NCI-H146 (cell line): ENCODE data around the gene PAGR1.
A peak's percentile ranks its signal among the peaks of the same experiment; 100 is the strongest.
"Not testable (repeated sequence)": the region's sequence is repeated elsewhere in the genome, so short reads cannot be mapped to it uniquely, and the experiment has no call there.

Experiments
- DNase-seq: peaks from one replicate; lab custom pipeline; 2025; lab: John Stamatoyannopoulos, UW

PAGR1 gene

GRCh38 chr16:29791845-29792807 is 23.8 kb upstream of the PAGR1 start:
- no peak for DNase-seq

- not testable (repeated sequence) for DNase-seq
Measured at GRCh38 chr16:29793153-29793552, 22.8 kb upstream of the PAGR1 start.

- no peak for DNase-seq
Measured at GRCh38 chr16:29794231-29794710, 21.7 kb upstream of the PAGR1 start.

DNA sequence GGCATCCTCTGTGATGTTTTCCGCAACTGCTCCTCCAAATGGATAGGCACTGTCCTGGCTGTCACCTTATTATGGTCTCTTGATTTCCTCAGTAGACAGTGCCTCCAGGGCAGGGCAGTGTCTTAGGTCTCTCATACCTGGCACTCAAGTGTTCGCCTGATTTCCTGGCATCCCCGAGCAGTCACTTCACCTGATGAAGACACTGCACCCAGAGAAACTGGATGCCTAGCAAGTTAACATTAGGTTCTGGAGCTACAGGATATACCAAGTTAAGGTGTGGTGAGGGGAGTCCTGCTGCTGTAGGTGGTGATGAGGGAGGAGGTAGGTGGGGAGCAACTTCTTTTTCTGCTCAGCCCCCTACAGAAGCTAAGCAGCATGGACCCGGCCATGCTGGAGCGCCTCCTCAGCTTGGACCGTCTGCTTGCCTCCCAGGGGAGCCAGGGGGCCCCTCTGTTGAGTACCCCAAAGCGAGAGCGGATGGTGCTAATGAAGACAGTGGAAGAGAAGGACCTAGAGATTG is 13.5 kb upstream of the PAGR1 start:
- no peak for DNase-seq

DNA sequence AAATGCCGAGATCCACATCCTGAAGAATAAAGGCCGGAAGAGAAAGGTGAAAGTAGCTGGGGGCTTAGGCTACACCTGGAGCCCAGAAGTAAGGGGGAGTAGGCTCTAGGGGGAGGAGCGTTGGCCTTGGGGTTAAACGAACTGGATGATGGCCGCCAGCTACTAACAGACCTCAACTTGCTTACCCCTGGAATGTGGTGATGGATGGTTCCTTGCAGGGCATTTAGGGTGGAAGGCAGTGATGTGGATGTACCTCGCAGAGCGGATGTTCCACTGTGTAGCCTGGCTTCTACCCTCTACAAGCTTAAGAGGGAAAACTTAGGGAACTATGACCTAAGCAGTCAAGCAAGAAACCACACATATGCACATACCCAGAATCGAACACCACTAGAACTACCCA is 11.9 kb upstream of the PAGR1 start:
- no peak for DNase-seq

DNA sequence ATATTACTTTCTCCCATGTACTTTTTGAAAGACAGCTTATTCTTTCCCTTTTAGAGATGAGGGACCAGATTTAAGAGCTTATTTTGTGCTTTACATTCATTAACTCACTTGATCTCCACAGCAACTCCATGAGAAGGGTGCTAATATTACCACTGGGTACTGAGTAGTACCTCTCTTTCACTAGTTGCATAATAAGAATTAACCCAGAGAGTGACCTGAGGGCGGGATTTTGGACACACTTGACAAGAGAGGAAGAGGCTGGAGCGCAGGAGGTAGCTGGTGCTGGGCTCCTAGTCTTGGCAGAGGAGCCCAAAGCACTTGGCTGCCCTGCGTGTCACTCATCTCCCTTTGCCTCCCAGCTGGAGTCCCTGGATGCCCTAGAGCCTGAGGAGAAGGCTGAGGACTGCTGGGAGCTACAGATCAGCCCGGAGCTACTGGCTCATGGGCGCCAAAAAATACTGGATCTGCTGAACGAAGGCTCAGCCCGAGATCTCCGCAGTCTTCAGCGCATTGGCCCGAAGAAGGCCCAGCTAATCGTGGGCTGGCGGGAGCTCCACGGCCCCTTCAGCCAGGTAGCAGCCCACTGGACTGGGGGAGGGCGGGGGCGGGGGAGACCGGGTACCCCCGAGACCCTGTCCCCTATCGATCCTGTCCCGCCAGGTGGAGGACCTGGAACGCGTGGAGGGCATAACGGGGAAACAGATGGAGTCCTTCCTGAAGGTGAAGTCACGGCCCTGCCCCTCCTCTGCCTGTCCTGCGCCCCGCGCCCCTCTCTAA is 11.3 kb upstream of the PAGR1 start:
- DNase-seq: peak; percentile 77

GRCh38 chr16:29805232-29806098 is 10.5 kb upstream of the PAGR1 start:
- peak; percentile 100 for DNase-seq

DNA sequence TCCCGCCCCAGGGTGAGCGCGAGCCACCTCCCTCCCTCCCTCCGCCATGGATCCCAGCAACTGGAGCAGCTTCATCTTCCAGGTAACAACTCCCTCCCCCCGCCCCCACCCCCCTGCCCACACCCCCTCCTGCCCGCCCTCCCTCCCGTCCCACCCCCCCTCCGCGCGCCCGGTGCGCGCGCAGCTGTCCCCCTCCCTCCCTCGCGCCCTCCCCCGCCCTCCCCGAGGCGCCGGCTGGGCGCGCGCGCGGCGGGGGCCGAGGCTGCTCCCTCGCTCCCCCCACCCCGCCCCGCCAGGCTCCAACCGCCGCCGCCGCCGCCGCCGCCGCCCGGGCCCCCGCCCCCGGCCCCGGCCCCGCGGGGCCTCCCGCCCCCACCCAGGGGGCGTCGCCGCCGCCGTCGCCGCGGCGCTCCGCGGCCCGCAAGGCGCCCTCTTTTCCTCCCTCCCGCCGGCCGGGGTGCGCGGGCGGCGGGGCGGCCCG is 9.8 kb upstream of the PAGR1 start, which contains the start of gene MAZ:
Gene MAZ (plus strand): TSS at position 431 of the 481 bp plus-strand sequence. CDS start 173 bp downstream, outside the sequence.
- no peak for DNase-seq

- DNase-seq: peak; percentile 99
Measured at GRCh38 chr16:29806641-29807425, 9.1 kb upstream of the PAGR1 start.

DNA sequence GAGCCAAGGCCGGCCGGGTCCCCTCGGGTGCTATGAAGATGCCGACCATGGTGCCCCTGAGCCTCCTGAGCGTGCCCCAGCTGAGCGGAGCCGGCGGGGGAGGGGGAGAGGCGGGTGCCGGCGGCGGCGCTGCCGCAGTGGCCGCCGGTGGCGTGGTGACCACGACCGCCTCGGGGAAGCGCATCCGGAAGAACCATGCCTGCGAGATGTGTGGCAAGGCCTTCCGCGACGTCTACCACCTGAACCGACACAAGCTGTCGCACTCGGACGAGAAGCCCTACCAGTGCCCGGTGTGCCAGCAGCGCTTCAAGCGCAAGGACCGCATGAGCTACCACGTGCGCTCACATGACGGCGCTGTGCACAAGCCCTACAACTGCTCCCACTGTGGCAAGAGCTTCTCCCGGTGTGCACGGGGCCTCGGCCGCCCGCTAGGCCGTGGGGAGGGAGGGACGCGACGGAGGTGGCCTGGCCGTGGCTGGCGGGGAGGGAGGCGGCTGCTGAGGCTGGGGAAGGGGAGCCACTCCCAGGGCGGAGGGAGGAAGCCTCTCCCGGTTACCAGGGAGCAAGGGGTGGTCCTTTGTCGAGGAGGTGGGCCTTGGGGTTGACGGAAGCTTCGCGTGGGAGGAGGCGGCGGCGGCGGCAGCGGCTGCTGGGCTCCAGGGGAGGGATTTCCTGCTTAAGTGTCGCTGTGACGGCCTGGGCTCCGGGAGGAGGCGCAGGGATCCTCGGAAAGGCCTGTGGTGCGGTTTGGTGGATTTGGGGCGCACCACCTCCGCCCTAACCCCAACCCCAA is 8.3 kb upstream of the PAGR1 start:
- peak; percentile 96 for DNase-seq

- no peak for DNase-seq
Measured at GRCh38 chr16:29808219-29808900, 7.6 kb upstream of the PAGR1 start.

- no peak for DNase-seq
Measured at GRCh38 chr16:29809031-29809747, 6.8 kb upstream of the PAGR1 start.

GRCh38 chr16:29809850-29810698 is 5.9 kb upstream of the PAGR1 start:
- no peak for DNase-seq

- DNase-seq: no peak
Measured at GRCh38 chr16:29810699-29811169, 5.2 kb upstream of the PAGR1 start.

DNA sequence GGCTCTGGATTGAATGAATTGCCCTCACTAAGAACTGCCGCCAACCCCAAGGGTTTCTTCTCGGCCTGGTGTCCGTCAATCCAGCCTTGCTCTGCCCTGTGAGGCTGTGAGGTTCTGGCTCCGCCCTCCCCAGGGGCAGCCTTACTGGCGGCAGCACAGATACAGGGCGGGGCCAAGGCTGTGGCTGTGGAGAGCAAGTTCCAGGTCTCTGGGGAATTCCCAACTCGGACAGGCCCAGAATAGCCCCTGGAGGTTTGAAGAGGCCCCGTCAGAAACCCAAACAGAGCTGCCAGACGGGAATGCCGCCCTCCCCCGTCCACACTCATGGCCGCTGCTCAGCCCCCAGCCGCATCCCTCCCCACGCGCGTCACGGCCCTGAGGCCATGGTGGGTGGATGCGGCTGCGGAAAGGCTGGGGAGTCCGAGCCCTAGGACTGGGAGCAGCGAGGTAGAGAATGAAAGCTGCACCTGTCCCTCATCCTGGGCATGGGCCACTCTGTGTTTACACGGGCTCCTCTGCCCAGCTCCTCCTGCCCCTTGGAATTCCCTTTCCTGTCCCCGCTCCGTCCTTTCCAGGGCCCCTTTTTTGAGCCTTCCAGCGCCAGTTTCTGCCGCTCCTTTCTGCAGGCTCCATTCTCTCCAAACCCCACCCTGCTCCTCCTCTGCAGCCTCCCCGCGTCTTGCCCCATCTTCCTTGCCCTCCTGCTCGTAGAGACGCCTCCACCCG is 4.6 kb upstream of the PAGR1 start:
- DNase-seq: peak; percentile 93

DNA sequence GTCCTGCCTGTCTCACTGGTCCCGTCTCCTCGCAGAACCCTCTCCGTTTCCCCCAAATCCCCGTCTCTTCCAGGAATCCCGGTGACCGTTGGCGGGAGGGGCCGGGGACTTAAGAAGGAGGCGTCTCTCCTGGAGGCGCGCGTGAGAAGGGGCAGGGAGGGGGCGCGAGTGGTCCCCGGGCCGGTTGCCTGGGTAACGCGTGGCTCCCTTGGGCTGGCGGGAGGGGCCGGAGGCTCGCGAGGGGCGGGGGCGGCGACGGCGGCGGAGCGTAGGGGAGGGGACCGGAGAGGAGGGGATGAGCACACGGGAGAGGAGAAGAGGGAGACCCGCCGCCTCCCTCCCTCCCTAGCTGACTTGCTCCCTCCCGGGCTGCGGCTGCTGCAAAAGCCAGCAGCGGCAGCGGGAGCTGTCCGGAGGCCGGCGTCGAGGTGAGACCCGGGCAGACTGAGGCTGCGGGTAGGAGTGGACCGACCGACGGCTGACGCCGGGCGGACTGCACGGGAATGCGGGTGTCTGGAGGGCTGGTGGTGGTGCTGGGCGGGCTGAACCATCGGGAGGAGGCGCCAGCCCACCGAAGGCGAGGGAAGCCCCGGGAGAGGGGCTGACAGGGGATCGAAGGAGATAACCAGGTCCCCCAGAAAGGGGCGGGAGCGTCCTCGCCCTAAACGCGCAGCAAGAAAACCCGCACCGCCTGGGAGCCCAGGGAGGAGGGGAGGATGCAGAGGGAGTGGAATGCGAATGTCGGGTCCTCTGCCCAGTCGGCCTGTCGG is 3.9 kb upstream of the PAGR1 start, which contains the start of gene PRRT2:
Gene PRRT2 (plus strand): TSS at position 298 of the 770 bp plus-strand sequence. CDS start 862 bp downstream, outside the sequence.
- DNase-seq: peak; percentile 80
